H1 (cell line): ENCODE data around the gene RAI14. TPM values are rescaled to one million over a fixed set of nuclear protein-coding genes. Genes with fewer than 3 reads are reported as not detected.

Experiments
- CHD7 ChIP-seq: fragments of 300-600 bp; sonication (generic); IDR thresholded peaks from 2 replicates; pipeline ENCODE4 v1.7.1; 2012; ENCODE audit warnings: low read length, moderate library complexity, mild to moderate bottlenecking, inconsistent platforms; ENCODE audit not compliant: insufficient replicate concordance
- KDM1A ChIP-seq: fragments of 200-600, 300-600 bp; sonication (generic); IDR thresholded peaks from 2 replicates; pipeline ENCODE4 v1.7.1; 2016; ENCODE audit warnings: mild to moderate bottlenecking, low read length, borderline replicate concordance
- SIRT6 ChIP-seq: IDR thresholded peaks from one replicate; pipeline ENCODE4 v1.7.1; 2012; ENCODE audit warnings: low read length, inconsistent platforms
- SRF ChIP-seq: IDR thresholded peaks from 2 replicates; pipeline ENCODE4 v1.6.1; 2011; ENCODE audit warnings: mild to moderate bottlenecking, low read depth, low read length, moderate library complexity
- TBP ChIP-seq: IDR thresholded peaks from 2 replicates; pipeline ENCODE4 v1.6.1; 2011; ENCODE audit warnings: low read depth, low read length, improper control_type of control experiment
- polyA plus RNA-seq, 7 experiments: library from polyadenylated mRNA; depleted of rRNA in 3 of 7; stranded (reverse) in 5 of 7; unstranded in 2 of 7; fragments of >200 nt in 5 of 7; fragments of 200-250 nt in 2 of 7; gene quantifications; 1 replicate in 5 of 7; 2 replicates in 1 of 7; 4 replicates in 1 of 7; pipeline versions ENCODE4 v1.2.1 to v1.2.3, GENCODE V29; 2011 to 2013; ENCODE audit warnings: missing spikeins in 2 of 7, mixed read lengths in 2 of 7
- total RNA-seq: library from RNA; stranded (reverse); fragmentation: NEBNext Ultra II Directional; extraction: Animal tissue kit (Norgen Biotek cat#: 25700); gene quantifications from 2 replicates; pipeline ENCODE4 v1.2.1, GENCODE V29; 2021

Gene RAI14
- total and polyA plus RNA-seq, 2 of the 8 experiments (the other 6 are each of a cell fraction or from before 2014, with no cell fraction given): 48.4 to 210 TPM

GRCh38 chr5:34728236-34728635, 72.1 kb downstream of the RAI14 start (continued):
- TF ChIP-seq CHD7: no peak
- no peak for TF ChIP-seq TBP
- no peak for TF ChIP-seq SIRT6
- TF ChIP-seq SRF: no peak
- no peak for TF ChIP-seq KDM1A
- TF ChIP-seq, all 59 proteins: peak for 0
